Duodenal mucosa (tissue), 2 donors: Measurements from ENCODE around the gene BBS5.
A peak's percentile ranks its signal among the peaks of the same experiment; 100 is the strongest.
"Not testable (repeated sequence)": the region's sequence is repeated elsewhere in the genome, so short reads cannot be mapped to it uniquely, and the experiment has no call there.

Source experiments
- H3K27ac ChIP-seq: one replicate; pipeline ENCODE4 v1.7.0; 2013; ENCODE audit warnings: low read depth, low read length
- H3K27me3 ChIP-seq, 2 donors: one replicate each; pipeline ENCODE4 v1.7.0; 2013; ENCODE audit warnings: low read length in 2 of 2, control low read depth in 1 of 2; ENCODE audit not compliant: insufficient read depth in 2 of 2, control insufficient read depth in 1 of 2
- H3K36me3 ChIP-seq, 2 donors: one replicate each; pipeline ENCODE4 v1.7.0; 2013; ENCODE audit warnings: low read length in 2 of 2, control low read depth in 1 of 2; ENCODE audit not compliant: insufficient read depth in 2 of 2, control insufficient read depth in 1 of 2
- H3K4me1 ChIP-seq, 2 donors: one replicate each; pipeline ENCODE4 v1.7.0; 2013; ENCODE audit warnings: low read length in 2 of 2, control low read depth in 1 of 2; ENCODE audit not compliant: insufficient read depth in 2 of 2, control insufficient read depth in 1 of 2
- H3K4me3 ChIP-seq, 2 donors: one replicate each; pipeline ENCODE4 v1.7.0; 2013; ENCODE audit warnings: low read length in 2 of 2, low read depth in 1 of 2
- H3K9ac ChIP-seq, 2 donors: one replicate each; pipeline ENCODE4 v1.7.0; 2013; ENCODE audit warnings: low read length in 2 of 2, low read depth in 1 of 2
- H3K9me3 ChIP-seq, 2 donors: one replicate each; pipeline ENCODE4 v1.7.0; 2013; ENCODE audit warnings: low read length in 2 of 2, control low read depth in 1 of 2; ENCODE audit not compliant: control insufficient read depth in 1 of 2

The BBS5 gene

GRCh38 chr2:169479257-169480078 lies at the start of gene BBS5:
TSS of gene BBS5 (plus strand) at chr2:169479494. CDS start at chr2:169479554, 60 bp downstream.
- Histone ChIP-seq H3K36me3 (peaks cover 4 to 7% of the 10 kb centered on the region in 2 donors), H3K9ac (peak within 1 kb of the TSS; percentile 62 to 73), H3K4me1 (peaks cover 4 to 7% of the 10 kb centered on the region in 2 donors), H3K27ac (peak within 1 kb of the TSS; percentile 48), H3K9me3 (no peaks in the 10 kb centered on the region), H3K27me3 (no peaks in the 10 kb centered on the region), H3K4me3 (peak within 1 kb of the TSS; percentile 72 to 85)

GRCh38 chr2:169431772-169432171 lies 47.5 kb upstream of the BBS5 start:
- not testable (repeated sequence) for H3K27me3 ChIP-seq, H3K9me3 ChIP-seq, H3K27ac ChIP-seq, H3K9ac ChIP-seq, H3K4me1 ChIP-seq, H3K4me3 ChIP-seq, H3K36me3 ChIP-seq

GRCh38 chr2:169434236-169434635 lies 45.1 kb upstream of the BBS5 start:
- not testable (repeated sequence) for H3K36me3 ChIP-seq, H3K4me3 ChIP-seq, H3K4me1 ChIP-seq, H3K27me3 ChIP-seq, H3K27ac ChIP-seq, H3K9ac ChIP-seq, H3K9me3 ChIP-seq

- Histone ChIP-seq H3K27ac (no peak overlapping the region), H3K9ac (no peak overlapping the region), H3K4me1 (no peaks in the 10 kb centered on the region), H3K36me3 (no peaks in the 10 kb centered on the region), H3K27me3 (peaks cover 3 to 5% of the 10 kb centered on the region in 2 donors), H3K9me3 (no peaks in the 10 kb centered on the region), H3K4me3 (no peak overlapping the region)
These were observed 40.7 kb upstream of the BBS5 start for GRCh38 chr2:169438466-169439072.

- Histone ChIP-seq H3K36me3 (no peaks in the 10 kb centered on the region), H3K27me3 (peaks cover 3 to 5% of the 10 kb centered on the region in 2 donors), H3K27ac (no peak overlapping the region), H3K4me1 (no peaks in the 10 kb centered on the region), H3K4me3 (no peak overlapping the region), H3K9me3 (no peaks in the 10 kb centered on the region), H3K9ac (no peak overlapping the region)
These were observed 39.4 kb upstream of the BBS5 start for GRCh38 chr2:169439900-169440299.

- Histone ChIP-seq H3K4me3 (no peak overlapping the region), H3K27me3 (no peaks in the 10 kb centered on the region), H3K27ac (no peak overlapping the region), H3K9me3 (no peaks in the 10 kb centered on the region), H3K4me1 (no peaks in the 10 kb centered on the region), H3K9ac (no peak overlapping the region), H3K36me3 (no peaks in the 10 kb centered on the region)
These were observed 32.8 kb upstream of the BBS5 start for GRCh38 chr2:169446452-169446851.

GRCh38 chr2:169448316-169448715 lies 31.0 kb upstream of the BBS5 start:
- no peaks in the 10 kb centered on the region for H3K36me3 ChIP-seq
- no peaks in the 10 kb centered on the region for H3K27me3 ChIP-seq
- no peak overlapping the region for H3K4me3 ChIP-seq
- H3K27ac ChIP-seq: no peak overlapping the region
- no peak overlapping the region for H3K9ac ChIP-seq
- no peaks in the 10 kb centered on the region for H3K9me3 ChIP-seq
- H3K4me1 ChIP-seq: no peaks in the 10 kb centered on the region

- H3K36me3 ChIP-seq: no peaks in the 10 kb centered on the region
- no peaks in the 10 kb centered on the region for H3K4me1 ChIP-seq
- H3K9me3 ChIP-seq: no peaks in the 10 kb centered on the region
- H3K27me3 ChIP-seq: no peaks in the 10 kb centered on the region
- no peak overlapping the region for H3K27ac ChIP-seq
- H3K4me3 ChIP-seq: no peak overlapping the region
- no peak overlapping the region for H3K9ac ChIP-seq
These were observed 30.4 kb upstream of the BBS5 start for GRCh38 chr2:169448865-169449264.

- Histone ChIP-seq H3K4me3 (no peak overlapping the region), H3K9me3 (no peaks in the 10 kb centered on the region), H3K27ac (no peak overlapping the region), H3K27me3 (no peaks in the 10 kb centered on the region), H3K9ac (no peak overlapping the region), H3K4me1 (no peaks in the 10 kb centered on the region), H3K36me3 (no peaks in the 10 kb centered on the region)
These were observed 27.2 kb upstream of the BBS5 start for GRCh38 chr2:169452080-169452479.

GRCh38 chr2:169453044-169453443 lies 26.2 kb upstream of the BBS5 start:
- not testable (repeated sequence) for H3K9me3 ChIP-seq, H3K27ac ChIP-seq, H3K4me3 ChIP-seq, H3K4me1 ChIP-seq, H3K36me3 ChIP-seq, H3K27me3 ChIP-seq, H3K9ac ChIP-seq
